ENCODE results near the gene SCAMP4.
A peak's percentile ranks its signal among the peaks of the same experiment; 100 is the strongest.
"Not testable (repeated sequence)": the region's sequence is repeated elsewhere in the genome, so short reads cannot be mapped to it uniquely, and the experiment has no call there.

The SCAMP4 gene

GRCh38 chr19:1867349-1867724 lies 37.9 kb upstream of the SCAMP4 start:
- DNase-seq, result no peak

GRCh38 chr19:1868971-1869370 lies 36.2 kb upstream of the SCAMP4 start:
- no peak for DNase-seq

- DNase-seq, result no peak
These were observed 34.0 kb upstream of the SCAMP4 start for GRCh38 chr19:1871140-1871597.

GRCh38 chr19:1871630-1872029 lies 33.6 kb upstream of the SCAMP4 start:
- DNase-seq, result no peak

GRCh38 chr19:1872807-1873523 lies 32.2 kb upstream of the SCAMP4 start:
- no peak for DNase-seq

- no peak for DNase-seq
These were observed 31.4 kb upstream of the SCAMP4 start for GRCh38 chr19:1873524-1874473.

GRCh38 chr19:1874554-1875185 lies 30.5 kb upstream of the SCAMP4 start:
- no peak for DNase-seq

- DNase-seq, result not testable (repeated sequence)
These were observed 29.9 kb upstream of the SCAMP4 start for GRCh38 chr19:1875265-1875645.

GRCh38 chr19:1875646-1876495 lies 29.3 kb upstream of the SCAMP4 start:
- DNase-seq, result peak; percentile 64

GRCh38 chr19:1876496-1877279 lies 28.5 kb upstream of the SCAMP4 start:
- not testable (repeated sequence) for DNase-seq

GRCh38 chr19:1877280-1877660 lies 27.9 kb upstream of the SCAMP4 start:
- not testable (repeated sequence) for DNase-seq

GRCh38 chr19:1878583-1878982 lies 26.6 kb upstream of the SCAMP4 start:
- not testable (repeated sequence) for DNase-seq

- not testable (repeated sequence) for DNase-seq
These were observed 25.2 kb upstream of the SCAMP4 start for GRCh38 chr19:1879982-1880381.

GRCh38 chr19:1880611-1881392 lies 24.4 kb upstream of the SCAMP4 start:
- no peak for DNase-seq

- not testable (repeated sequence) for DNase-seq
These were observed 23.7 kb upstream of the SCAMP4 start for GRCh38 chr19:1881393-1882088.

GRCh38 chr19:1882089-1882785 lies 23.0 kb upstream of the SCAMP4 start:
- DNase-seq, result no peak

- no peak for DNase-seq
These were observed 22.2 kb upstream of the SCAMP4 start for GRCh38 chr19:1882786-1883692.

GRCh38 chr19:1883784-1884183 lies 21.4 kb upstream of the SCAMP4 start:
- no peak for DNase-seq
